ENCODE measurements around the gene CD14.
A peak's percentile ranks its signal among the peaks of the same experiment; 100 is the strongest.
"Not testable (repeated sequence)": the region's sequence is repeated elsewhere in the genome, so short reads cannot be mapped to it uniquely, and the experiment has no call there.

Gene CD14

DNA sequence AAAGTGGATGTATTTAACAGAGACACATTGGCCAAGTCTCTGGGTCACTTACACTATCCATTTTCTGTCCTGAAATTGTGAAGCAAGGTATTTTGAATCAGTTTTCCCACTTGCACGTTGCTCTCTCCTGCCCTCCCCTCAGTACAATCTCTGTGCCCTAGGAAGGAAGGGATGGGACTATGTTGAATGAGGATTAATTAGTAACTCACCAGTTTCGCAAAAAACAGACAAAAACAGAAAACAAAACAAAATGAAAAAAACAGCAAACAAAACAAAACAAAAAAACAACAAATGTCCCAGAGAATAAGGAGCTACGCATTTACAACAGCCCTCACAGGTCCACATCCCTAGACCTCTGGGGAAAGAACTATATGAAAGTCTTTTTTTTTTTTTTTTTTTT is 1.1 kb upstream of the CD14 start:
- DNase-seq = no peak

DNA sequence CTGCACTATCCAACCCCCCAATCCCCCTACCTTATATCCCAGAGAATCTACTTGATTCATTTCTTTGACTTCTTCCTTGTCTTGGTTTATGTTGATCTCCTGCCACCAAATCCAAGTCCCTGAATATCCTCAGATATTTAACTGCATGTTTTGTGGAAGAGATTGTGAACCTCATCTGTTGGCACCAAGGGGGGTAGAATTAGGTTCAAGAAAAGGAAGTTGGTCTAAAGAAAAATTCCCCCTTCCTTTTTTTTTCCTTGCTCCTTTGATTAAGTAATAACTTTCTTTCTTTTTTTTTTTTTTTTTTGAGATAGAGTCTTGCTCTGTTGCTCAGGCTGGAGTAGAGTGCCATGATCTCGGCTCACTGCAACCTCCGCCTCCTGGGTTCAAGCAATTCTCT is 526 bp upstream of the CD14 start:
- DNase-seq = no peak

DNA sequence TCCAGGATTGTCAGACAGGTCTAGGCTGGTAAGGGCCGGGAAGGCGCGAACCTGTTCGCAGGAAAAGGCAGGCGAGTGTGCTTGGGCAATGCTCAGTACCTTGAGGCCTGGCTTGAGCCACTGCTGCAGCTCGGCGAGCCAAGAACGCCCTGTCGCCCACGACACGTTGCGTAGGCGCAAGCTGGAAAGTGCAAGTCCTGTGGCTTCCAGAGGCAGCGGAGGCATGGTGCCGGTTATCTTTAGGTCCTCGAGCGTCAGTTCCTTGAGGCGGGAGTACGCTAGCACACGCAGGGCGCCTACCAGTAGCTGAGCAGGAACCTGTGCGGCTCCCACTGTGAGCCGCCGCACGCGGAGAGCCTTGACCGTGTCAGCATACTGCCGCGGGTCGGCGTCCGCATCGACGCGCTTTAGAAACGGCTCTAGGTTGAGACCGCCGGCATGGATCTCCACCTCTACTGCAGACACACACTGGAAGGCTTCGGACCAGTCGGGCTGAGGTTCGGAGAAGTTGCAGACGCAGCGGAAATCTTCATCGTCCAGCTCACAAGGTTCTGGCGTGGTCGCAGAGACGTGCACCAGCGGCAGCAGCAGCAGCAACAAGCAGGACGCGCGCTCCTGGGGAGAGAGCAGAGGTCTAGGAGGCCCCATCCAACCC is 482 bp downstream of the CD14 start:
- DNase-seq = peak; percentile 52 to 60

DNA sequence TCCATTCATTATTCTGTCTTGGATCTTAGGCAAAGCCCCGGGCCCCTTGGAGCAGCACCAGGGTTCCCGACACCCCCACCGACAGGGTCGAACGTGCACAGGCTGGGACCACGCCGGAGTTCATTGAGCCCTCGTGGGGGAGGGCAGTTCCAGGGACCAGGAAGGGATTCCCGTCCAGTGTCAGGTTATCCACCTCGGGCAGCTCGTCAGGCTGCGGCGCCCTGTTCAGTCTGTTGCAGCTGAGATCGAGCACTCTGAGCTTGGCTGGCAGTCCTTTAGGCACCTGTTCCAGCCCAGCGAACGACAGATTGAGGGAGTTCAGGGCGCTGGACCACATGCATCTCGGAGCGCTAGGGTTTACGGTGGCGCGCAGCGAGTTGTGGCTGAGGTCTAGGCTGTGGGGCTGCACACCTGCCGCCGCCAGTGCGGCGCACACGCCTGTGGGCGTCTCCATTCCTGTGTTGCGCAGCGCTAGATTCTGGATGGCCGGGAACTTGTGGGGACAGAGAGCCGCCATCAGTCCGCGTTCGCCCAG is 1.1 kb downstream of the CD14 start:
- no peak for DNase-seq

DNA sequence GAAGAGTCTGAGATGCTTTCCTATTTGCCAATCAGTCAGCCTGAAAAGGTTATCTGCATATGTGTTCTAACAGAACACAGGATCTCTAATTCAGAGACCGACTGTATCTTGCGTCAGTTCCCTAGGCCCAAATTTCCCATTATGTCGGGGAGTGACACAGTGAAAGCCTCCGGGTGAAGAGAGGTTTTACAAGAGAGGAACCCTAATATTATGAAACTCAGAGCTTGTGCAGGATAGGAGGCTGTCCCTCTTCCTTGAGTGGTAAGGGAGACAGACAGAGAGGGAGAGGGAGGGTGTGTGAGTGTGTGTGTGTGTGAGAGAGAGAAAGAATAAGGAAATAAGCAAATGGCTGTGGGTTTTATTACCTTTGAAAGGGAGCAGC is 1.9 kb downstream of the CD14 start:
- DNase-seq = no peak

DNA sequence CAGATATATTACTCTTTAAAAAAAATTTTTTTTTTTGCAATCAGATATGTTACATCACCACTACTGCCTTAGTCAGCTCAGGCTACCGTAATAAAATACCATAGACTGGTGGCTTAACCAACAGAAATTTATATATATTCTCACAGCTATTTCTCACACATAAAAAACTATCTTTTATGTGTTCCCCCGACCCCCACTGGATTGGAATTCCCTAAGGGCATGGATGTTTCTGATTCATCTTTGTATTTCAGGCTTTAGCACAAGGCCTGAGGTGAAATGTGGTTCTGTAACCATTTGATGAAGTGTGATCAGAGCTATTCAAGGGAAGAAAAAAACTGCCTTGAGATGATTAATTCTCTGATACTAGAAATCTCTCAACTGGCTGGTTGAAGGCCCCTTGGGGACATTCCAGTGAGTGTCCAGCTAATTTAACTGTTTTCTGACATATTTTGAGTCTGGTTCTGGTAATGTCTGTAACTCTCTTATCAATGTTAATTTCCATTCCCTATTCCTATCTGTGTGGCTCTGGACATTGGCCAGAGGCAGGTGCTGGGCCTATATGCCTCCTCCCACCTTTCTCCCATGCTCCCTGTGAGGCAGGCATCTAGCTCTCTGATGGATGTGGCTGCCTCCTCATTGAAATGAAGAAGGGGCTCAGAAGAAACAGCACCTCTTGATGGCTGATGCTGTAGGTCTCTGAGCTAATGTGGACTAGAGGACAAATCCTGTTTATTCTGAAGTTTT is 2.5 kb downstream of the CD14 start:
- DNase-seq = no peak

DNA sequence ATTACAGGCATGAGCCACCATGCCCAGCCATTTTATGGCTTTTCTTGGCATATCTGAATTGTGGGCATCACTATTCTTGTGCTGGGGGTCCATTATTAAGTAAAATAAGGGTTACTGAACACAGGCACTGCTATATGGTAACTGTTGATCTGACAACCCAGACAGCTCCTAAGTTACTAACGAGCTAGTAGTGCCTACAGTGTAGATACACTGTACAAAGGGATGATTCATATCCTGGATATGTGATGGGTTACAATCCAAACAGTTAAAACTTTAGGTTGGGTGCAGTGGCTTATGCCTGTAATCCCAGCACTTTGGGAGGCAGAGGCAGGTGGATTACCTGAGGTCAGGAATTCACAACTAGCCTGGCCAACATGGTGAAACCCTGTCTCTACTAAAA is 4.3 kb downstream of the CD14 start:
- DNase-seq = no peak

DNA sequence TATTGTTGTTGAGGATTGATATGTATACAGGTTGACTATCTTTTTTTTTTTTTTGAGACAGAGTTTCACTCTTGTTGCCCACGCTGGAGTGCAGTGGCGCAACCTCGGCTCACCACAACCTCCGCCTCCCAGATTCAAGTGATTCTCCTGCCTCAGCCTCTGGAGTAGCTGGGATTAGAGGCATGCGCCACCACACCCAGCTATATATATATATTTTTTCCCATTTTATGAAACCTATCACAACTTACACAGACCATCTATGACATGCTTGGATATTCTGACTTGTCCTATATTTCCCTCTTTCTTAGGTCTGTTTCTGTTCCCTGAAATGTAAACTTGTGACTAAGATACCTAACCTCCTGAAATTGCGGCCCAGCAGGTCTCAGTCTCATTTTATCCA is 5.0 kb downstream of the CD14 start:
- no peak for DNase-seq

DNA sequence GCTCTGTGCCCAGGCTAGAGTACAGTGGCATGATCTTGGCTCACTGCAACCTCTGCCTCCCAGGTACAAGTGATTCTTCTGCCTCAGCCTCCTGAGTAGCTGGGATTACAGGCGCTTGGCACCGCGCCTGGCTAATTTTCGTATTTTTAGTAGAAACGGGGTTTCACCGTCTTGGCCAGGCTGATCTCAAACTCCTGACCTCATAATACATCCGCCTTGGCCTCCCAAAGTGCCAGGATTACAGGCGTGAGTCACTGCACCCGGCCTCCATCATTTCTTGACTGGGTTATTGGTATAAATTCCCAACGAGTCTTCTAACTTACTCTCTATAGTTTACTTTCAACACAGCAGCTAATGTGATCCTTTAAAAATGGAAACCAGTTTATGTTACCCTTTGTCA is 8.1 kb downstream of the CD14 start:
- DNase-seq = not testable (repeated sequence)

DNA sequence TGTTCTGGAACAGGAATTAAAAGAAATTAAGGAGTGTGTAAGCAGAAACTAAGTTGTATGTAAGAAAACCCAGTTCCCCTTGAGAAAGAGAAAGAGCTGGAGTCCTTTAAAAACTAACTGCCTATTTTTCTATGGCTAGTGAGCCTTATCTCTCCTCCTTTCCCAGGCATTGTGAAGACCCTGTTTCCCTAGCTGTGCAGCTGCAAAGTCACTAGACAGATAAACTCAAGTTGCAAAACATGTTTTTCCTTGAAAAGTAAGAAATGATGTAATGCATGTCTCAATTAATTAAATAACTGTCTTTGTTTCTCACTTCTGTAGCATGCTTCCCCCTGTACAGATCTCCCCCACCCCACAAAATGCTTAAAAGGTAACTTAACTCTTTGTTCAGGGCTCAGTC is 9.9 kb downstream of the CD14 start:
- DNase-seq = not testable (repeated sequence)

DNA sequence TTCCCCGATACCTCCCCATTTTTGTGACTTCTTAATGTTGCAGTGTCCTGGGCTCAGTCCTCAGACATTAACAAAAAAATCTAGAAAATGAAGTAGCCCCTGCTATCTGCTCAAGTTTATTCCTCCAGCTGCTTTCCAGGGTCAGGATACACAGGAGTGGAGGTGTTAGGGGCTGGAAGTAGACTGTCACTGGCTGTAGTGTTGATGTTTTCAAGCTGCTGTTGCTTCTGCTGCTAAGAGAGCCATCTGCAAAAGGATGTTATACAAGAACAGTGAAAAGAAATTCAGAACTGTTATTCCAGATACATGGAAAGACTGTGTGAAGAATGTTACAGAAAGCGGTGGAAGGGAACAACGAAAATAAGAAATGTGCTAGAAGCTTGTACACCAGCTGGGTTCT is 10.7 kb downstream of the CD14 start:
- DNase-seq = no peak

DNA sequence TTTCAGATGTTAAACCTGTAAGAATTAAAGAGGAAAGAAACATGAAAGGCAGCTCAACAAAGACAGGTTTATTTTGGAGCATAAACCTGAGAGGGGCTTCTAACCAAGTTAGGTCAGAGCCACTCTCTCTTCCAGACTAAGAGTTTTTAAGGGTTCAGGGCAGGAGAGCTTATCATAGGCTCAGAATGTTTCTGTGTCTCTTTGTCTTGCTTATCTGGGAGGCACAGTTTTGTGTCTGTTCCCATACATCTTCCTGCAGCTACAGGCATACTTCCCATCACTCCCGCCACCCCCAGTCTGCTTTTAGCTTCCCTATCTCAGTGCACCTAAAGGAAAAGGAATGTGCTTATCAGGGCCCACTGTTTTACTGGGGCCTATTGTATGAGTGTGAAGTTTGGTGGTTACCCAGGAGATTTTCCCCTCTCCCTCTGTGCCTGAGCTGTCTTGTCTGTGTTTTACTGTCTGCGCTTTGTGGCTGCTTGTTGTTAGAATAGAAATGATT is 21.9 kb downstream of the CD14 start:
- DNase-seq = no peak

DNA sequence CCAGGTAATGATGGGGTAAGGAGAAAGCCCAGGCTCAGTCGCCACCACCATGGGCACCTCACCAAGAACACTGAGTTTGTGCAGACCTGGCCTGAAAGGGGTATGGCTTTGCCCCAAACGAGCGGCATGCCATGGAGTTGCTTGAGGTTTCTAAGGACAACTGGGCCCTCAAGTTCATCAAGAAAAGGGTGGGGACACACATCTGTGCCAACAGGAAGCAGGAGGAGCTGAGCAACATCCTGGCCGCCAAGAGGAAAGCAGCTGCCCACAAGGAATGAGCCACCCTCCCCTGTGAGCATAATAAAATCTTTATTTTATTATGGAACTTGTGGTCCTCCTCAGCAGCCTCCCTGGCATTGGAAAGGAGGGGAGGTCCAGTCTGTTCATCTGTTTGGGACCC is 23.8 kb downstream of the CD14 start:
- DNase-seq = no peak

DNA sequence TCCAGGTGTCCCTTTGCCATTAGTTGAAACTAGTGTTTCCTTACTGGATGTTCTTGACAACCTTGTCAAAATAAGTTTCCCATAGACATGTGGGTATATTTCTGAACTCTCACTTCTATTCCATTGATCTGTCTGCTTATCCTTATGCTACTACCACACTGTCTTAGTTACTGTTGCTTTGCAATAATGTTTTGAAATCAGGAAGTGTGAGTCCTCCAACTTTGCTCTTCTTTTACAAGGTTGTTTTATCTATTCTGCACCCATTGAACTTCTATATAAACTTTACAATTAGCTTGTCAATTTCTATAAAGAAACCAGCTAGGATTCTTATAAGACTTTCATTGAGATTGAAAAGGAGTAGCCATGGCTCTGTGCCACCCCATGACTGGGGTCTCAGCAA is 24.3 kb downstream of the CD14 start:
- DNase-seq = no peak

DNA sequence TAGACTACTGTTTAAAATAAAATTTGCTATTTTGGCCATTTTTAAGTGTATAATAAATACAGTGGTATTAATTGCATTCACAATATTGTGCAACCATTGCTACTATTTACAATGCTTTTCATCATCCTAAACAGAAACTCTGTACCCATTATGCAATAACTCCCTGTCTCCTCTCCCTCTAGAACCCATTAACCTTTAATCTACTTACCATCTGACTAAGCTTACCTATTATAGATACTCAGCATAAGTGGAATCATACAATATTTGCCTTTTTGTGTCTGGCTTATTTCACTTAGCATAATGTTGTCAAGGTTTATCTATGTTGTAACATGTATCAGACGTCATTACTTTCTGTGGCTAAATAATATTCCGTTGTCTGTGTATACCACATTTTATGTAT is 25.9 kb downstream of the CD14 start:
- DNase-seq = no peak

DNA sequence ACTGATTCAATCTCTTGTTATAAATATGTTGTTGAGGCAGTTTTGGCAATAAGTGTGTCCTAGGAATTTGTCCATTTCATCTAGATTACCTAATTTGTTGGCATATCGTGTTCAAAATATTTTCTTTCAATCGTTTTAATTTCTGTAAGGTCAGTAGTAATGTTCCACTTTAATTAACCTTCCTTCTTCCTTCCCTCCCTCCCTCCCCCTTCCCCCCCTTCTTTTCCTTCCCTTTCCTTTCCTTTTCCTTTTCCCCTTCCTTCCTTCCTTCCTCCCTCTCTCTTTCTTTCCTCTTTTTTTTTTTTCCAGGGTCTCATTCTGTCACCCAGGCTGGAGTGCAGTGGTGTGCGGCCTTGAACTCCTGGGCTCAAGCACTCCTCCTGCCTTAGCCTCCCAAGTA is 27.1 kb downstream of the CD14 start:
- no peak for DNase-seq

DNA sequence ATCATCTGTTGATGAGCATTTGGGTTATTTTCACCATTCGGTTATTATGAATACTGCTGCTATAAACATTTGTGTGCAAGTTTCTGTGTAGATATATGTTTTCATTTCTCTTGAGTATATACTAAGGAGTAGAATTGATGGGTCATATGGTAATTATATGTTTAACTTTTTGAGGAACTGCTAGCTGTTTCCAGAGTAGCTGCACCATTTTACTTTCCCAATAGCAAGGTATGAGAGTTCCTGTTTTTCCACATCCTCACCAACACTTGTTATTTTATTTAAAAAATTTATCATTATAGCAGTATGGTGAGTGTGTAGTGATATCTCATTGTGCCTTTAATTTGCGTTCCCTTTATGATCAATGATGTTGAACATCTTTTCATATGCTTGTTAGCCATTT is 29.2 kb downstream of the CD14 start:
- no peak for DNase-seq

DNA sequence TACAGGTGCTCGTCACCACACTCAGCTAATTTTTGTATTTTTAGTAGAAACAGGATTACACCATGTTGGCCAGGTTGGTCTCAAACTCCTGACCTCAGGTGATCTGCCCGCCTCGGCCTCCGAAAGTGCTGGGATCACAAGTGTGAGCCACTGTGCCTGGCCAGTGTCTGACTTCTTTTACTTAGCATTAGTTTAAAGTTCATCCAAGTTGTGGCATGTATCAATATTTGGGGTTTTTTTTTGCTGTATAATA is 29.6 kb downstream of the CD14 start:
- not testable (repeated sequence) for DNase-seq

DNA sequence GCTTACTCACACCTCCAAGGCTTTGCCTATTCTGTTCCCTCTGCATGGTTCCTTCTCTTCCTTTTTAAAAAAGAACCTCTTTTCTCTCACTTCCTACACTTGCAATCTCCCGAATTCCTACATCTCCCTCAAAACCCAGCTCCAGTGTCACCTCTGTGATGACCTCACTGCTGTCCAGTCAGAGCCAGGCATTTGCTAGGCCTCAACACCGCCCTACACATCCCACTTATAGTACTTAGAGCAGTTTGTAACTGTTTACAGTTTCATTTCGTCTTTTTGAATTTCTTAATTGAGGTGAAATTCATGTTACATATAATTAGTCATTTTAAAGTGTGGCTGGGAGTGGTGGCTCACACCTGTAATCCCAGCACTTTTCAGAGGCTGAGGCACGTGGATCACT is 30.8 kb downstream of the CD14 start:
- DNase-seq = no peak

DNA sequence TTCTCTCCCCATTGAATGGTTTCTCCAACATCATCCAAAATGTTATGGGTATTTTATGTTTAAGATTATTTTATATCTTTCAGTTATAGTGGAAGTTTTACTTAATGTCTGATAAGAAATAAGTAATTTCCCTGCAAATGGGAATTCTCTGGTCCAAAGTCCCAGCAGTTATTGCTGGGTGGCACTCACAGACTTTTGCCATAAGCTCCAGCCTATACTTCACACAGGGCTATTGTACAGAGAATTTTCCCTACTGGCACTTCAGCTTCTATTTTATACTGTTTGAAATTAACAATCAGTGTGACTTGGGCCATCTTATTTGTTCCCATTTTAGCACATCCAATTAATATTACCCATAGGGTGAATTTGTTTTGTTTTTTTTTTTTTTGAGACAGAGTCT is 32.9 kb downstream of the CD14 start:
- DNase-seq = no peak

DNA sequence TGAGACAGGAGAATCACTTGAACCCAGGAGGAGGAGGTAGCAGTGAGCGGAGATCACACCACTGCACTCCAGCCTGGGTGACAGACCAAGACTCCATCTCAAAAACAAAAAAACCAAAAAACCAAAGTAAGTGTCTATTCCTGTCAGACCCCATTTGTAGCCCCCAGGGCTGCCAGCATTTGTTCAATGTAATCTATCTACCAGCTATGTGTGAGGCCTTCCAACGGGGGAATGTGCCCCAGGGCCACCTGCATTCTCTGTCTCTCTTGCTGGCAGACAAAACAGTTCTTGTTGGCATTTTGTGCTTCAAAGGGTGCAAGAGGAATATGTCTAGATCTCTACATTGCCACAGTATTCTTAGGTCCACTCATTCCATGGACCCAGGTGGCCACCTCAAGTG is 34.1 kb downstream of the CD14 start:
- no peak for DNase-seq

DNA sequence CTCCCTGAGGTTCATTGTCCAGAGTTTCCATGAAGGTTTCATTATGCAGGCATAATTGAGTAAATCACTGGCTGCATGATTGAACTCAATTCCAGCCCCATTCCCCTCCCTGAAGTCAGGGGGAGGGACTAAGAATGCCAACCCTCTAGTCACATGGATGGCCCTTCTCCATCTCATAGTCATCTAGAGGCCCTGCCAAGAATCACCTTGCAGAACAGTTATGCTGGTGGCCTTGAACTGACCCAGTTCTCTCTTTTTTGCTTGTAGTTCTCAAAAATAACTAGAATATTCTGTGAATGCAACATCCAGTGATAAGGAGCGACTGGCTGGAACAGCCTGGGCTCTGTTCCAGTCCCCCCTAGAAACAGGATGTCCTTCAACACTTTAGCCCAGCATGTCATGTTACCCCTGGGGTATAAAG is 36.6 kb downstream of the CD14 start:
- DNase-seq = no peak

DNA sequence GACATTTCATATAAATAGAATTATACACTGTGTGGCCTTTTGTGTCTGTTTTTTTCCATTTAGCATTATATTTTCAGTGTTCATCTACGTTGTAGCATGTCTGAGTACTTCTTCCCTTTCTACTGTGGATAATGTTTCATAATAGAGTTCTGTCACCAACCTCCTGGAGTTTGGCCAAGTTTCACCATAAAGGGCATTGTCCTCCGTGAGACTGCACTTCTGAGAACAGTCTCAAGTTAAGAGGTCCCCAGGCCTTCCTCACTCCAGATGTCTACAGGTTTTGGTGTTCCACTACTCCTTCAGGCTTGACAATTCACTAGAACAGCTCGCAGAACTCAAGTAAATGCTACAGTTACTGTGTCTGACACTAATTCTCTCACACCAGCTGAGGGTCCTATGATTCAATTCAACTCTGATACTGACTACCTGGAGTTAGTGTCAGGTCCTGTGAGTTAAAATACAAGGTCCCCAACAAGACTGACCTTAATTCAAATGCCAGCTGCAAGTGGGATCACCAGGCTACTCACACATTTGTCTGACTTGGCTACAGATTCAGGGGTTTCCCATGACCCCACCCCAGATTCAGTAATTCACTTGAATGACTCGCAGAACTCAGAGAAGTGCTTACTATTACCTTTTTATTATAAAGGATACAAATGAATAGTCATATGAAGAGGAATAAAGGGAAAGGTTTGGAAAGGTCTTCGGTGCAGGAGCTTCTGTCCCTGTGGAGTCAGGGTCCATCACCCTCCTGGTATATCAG is 37.3 kb downstream of the CD14 start:
- no peak for DNase-seq

DNA sequence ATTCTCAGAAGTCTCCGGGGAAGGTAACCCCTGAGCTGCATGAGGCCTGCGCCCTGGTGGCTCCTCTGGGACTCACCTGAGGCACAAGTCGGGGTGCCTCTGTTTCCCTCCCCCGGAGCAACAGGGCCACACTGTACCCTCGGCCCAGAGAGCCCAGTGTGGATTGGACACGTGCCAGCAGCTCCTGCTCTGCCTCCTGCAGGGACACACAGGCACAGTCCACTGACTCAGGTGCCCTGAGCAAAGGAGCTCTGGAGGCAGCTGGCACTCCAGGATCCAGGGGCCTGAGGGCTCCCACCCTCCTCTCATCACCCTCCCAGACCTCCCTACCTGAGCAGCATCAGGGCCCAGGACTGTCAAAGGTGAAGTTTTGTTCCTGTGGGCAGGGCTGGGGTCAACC is 38.8 kb downstream of the CD14 start:
- DNase-seq = no peak

Measured in activated CD4-positive, alpha-beta T cell treated with anti-CD3 and anti-CD28 coated beads, Interleukin-2, amount 50 U/mL, for 48 hours (primary cell).